ENCODE data around the gene MLLT6. TPM values are rescaled to one million over a fixed set of nuclear protein-coding genes. Genes with fewer than 3 reads are reported as not detected.

Gene MLLT6
- total and polyA plus RNA-seq, 2 of the 13 experiments (the other 11 are each of a cell fraction or from before 2014, with no cell fraction given), result 50.7 to 69.5 TPM

- TF ChIP-seq POLR2G (IDR thresholded peaks at IDR 0.05; ENCODE audit: low read depth, low read length) (peak; percentile 39), ZNF18 (CRISPR knock-in tag; IDR thresholded peaks at IDR 0.05; ENCODE audit: insufficient replicate concordance) (peak; percentile 77), ZNF512 (CRISPR knock-in tag; IDR thresholded peaks at IDR 0.05) (no peak), ZNF567 (CRISPR knock-in tag; IDR thresholded peaks at IDR 0.05; ENCODE audit: borderline replicate concordance) (no peak), ZNF589 (CRISPR knock-in tag; conservative IDR thresholded peaks at IDR 0.05) (no peak; the same call in 1 of the 2 replicates), ZNF883 (CRISPR knock-in tag; IDR thresholded peaks at IDR 0.05; ENCODE audit: not compliant biosample characterization) (no peak), ESRRA (CRISPR knock-in tag; IDR thresholded peaks at IDR 0.05; ENCODE audit: low read depth) (peak; percentile 77), BCL3 (CRISPR knock-in tag; IDR thresholded peaks at IDR 0.05) (no peak), ZBTB14 (CRISPR knock-in tag; IDR thresholded peaks at IDR 0.05) (no peak), FOXJ3 (CRISPR knock-in tag; IDR thresholded peaks at IDR 0.05; ENCODE audit: borderline replicate concordance) (peak; percentile 70; the same call in 1 of the 2 replicates), RELA (CRISPR knock-in tag; IDR thresholded peaks at IDR 0.05) (no peak), POLR2AphosphoS5 (IDR thresholded peaks at IDR 0.05; ENCODE audit: low read depth, low read length) (peak; percentile 45; the same call in 1 of the 2 replicates), MLX (CRISPR knock-in tag; IDR thresholded peaks at IDR 0.05) (peak; percentile 93), MAFK (conservative IDR thresholded peaks at IDR 0.05 in 1 of 2, IDR thresholded peaks at IDR 0.05 in 1 of 2; ENCODE audit: low read length in 2 of 2) (no peak), ZNF281 (CRISPR knock-in tag; IDR thresholded peaks at IDR 0.05; ENCODE audit: borderline replicate concordance) (peak; percentile 70), TRIM24 (CRISPR knock-in tag; IDR thresholded peaks at IDR 0.05) (peak; percentile 68; the same call in 1 of the 2 replicates), STAG1 (CRISPR knock-in tag; IDR thresholded peaks at IDR 0.05) (no peak)
These were observed 41.2 kb downstream of the MLLT6 start (continued) for GRCh38 chr17:38746004-38746848.

All from HepG2 (cell line).